Cardiac fibroblast (primary cell): ENCODE results near the gene EMP1.
A peak's percentile ranks its signal among the peaks of the same experiment; 100 is the strongest.

Experiments
- DNase-seq, 2 donors: peaks; one replicate each; pipeline versions ENCODE4 v3.0.0 to v3.0.0-alpha.2; 2010; ENCODE audit warnings: low read depth in 2 of 2
- H3K4me3 ChIP-seq, 2 donors: replicated peaks in 1 of 2; 1 replicate in 1 of 2; 2 replicates in 1 of 2; pipeline ENCODE4 v1.5.1; 2011; ENCODE audit warnings: low read depth in 2 of 2, low read length in 2 of 2, mild to moderate bottlenecking in 2 of 2, moderate library complexity in 1 of 2
- CTCF ChIP-seq: IDR thresholded peaks from one replicate; pipeline ENCODE4 v1.5.1; 2011; ENCODE audit warnings: low read depth, mild to moderate bottlenecking, low read length, inconsistent platforms

Gene EMP1

GRCh38 chr12:13177906-13178305 is 18.6 kb upstream of the EMP1 start:
- no peak overlapping the region for H3K4me3 ChIP-seq
- TF ChIP-seq CTCF, result no peak

GRCh38 chr12:13178568-13179210 is 17.8 kb upstream of the EMP1 start:
- DNase-seq, result no peak
- TF ChIP-seq CTCF, result no peak
- no peak overlapping the region for H3K4me3 ChIP-seq

More at GRCh38 chr12:13177906-13178305, 18.6 kb upstream of the EMP1 start:
- DNase-seq, result no peak

GRCh38 chr12:13179211-13180074 is 17.1 kb upstream of the EMP1 start:
- no peak for TF ChIP-seq CTCF
- DNase-seq, result peak; percentile 45 to 72
- no peak overlapping the region for H3K4me3 ChIP-seq

GRCh38 chr12:13181375-13182070 is 15.0 kb upstream of the EMP1 start:
- no peak overlapping the region for H3K4me3 ChIP-seq
- DNase-seq, result no peak
- TF ChIP-seq CTCF, result no peak

- no peak for TF ChIP-seq CTCF
- no peak overlapping the region for H3K4me3 ChIP-seq
- no peak for DNase-seq
Measured at GRCh38 chr12:13182881-13183280, 13.6 kb upstream of the EMP1 start.

- H3K4me3 ChIP-seq, result no peak overlapping the region
- DNase-seq, result peak in 1 of 2 donors; percentile 47
- no peak for TF ChIP-seq CTCF
Measured at GRCh38 chr12:13183620-13184019, 12.9 kb upstream of the EMP1 start.
